ENCODE data around the gene L3MBTL3. TPM values are rescaled to one million over a fixed set of nuclear protein-coding genes. Genes with fewer than 3 reads are reported as not detected.

The L3MBTL3 gene
- polyA plus RNA-seq, 1 donor from 2014 or later = 47.6 TPM

- Histone ChIP-seq H3K79me2 (replicated peaks; ENCODE audit: insufficient read depth, low read length) (no peaks in the 10 kb centered on the region), H3K4me3 (ENCODE audit: low read length) (no peak overlapping the region), H3K27me3 (ENCODE audit: insufficient read depth, low read depth, low read length) (no peaks in the 10 kb centered on the region), H3K9me3 (ENCODE audit: low read length) (no peaks in the 10 kb centered on the region), H3K9me2 (ENCODE audit: insufficient read depth, low read length) (no peaks in the 10 kb centered on the region), H3K27ac (ENCODE audit: low read length) (no peak overlapping the region), H2AFZ (ENCODE audit: low read depth, low read length) (no peak overlapping the region), H3K4me2 (ENCODE audit: low read length) (no peak overlapping the region), H4K20me1 (ENCODE audit: insufficient read depth) (no peaks in the 10 kb centered on the region), H3F3A (ENCODE audit: insufficient read depth, low read length, poor library complexity, severe bottlenecking) (no peaks in the 10 kb centered on the region), H3K36me3 (ENCODE audit: insufficient read depth, low read length) (no peaks in the 10 kb centered on the region), H3K9ac (ENCODE audit: low read length) (no peak overlapping the region)
- TF ChIP-seq RAD21 (conservative IDR thresholded peaks at IDR 0.05) (no peak), MXI1 (conservative IDR thresholded peaks at IDR 0.05; ENCODE audit: poor library complexity, severe bottlenecking) (no peak), EZH2 (IDR thresholded peaks at IDR 0.05; ENCODE audit: borderline replicate concordance, insufficient read depth, low read length, poor library complexity, severe bottlenecking) (no peak), EP300 (conservative IDR thresholded peaks at IDR 0.05; ENCODE audit: poor library complexity, severe bottlenecking) (no peak), REST (IDR thresholded peaks at IDR 0.05; ENCODE audit: borderline replicate concordance) (no peak), CTCF (IDR thresholded peaks at IDR 0.05; ENCODE audit: poor library complexity, severe bottlenecking) (no peak), TAF1 (IDR thresholded peaks at IDR 0.05; ENCODE audit: low read depth) (no peak), POLR2AphosphoS5 (IDR thresholded peaks at IDR 0.05) (no peak), SMC3 (conservative IDR thresholded peaks at IDR 0.05; ENCODE audit: poor library complexity) (no peak)
These were observed 24.0 kb upstream of the L3MBTL3 start for GRCh38 chr6:129994410-129994809.

- Histone ChIP-seq H2AFZ (ENCODE audit: low read depth, low read length) (no peak overlapping the region), H3F3A (ENCODE audit: insufficient read depth, low read length, poor library complexity, severe bottlenecking) (no peaks in the 10 kb centered on the region), H3K4me3 (ENCODE audit: low read length) (no peak overlapping the region), H3K9me3 (ENCODE audit: low read length) (no peaks in the 10 kb centered on the region), H3K36me3 (ENCODE audit: insufficient read depth, low read length) (no peaks in the 10 kb centered on the region), H3K9ac (ENCODE audit: low read length) (no peak overlapping the region), H3K4me2 (ENCODE audit: low read length) (no peak overlapping the region), H3K79me2 (replicated peaks; ENCODE audit: insufficient read depth, low read length) (no peaks in the 10 kb centered on the region), H4K20me1 (ENCODE audit: insufficient read depth) (no peaks in the 10 kb centered on the region), H3K27ac (ENCODE audit: low read length) (no peak overlapping the region), H3K27me3 (ENCODE audit: insufficient read depth, low read depth, low read length) (no peaks in the 10 kb centered on the region), H3K9me2 (ENCODE audit: insufficient read depth, low read length) (no peaks in the 10 kb centered on the region)
- TF ChIP-seq SMC3 (conservative IDR thresholded peaks at IDR 0.05; ENCODE audit: poor library complexity) (no peak), REST (IDR thresholded peaks at IDR 0.05; ENCODE audit: borderline replicate concordance) (no peak), TAF1 (IDR thresholded peaks at IDR 0.05; ENCODE audit: low read depth) (no peak), EP300 (conservative IDR thresholded peaks at IDR 0.05; ENCODE audit: poor library complexity, severe bottlenecking) (no peak), RAD21 (conservative IDR thresholded peaks at IDR 0.05) (no peak), CTCF (IDR thresholded peaks at IDR 0.05; ENCODE audit: poor library complexity, severe bottlenecking) (no peak), EZH2 (IDR thresholded peaks at IDR 0.05; ENCODE audit: borderline replicate concordance, insufficient read depth, low read length, poor library complexity, severe bottlenecking) (no peak), MXI1 (conservative IDR thresholded peaks at IDR 0.05; ENCODE audit: poor library complexity, severe bottlenecking) (no peak), POLR2AphosphoS5 (IDR thresholded peaks at IDR 0.05) (no peak)
These were observed 22.0 kb upstream of the L3MBTL3 start for GRCh38 chr6:129996387-129996786.

All from neural cell (in vitro differentiated cells).